ENCODE data around the gene GOLGA7B.

GRCh38 chr10:97814996-97815395 lies 34.6 kb upstream of the GOLGA7B start:
- TF ChIP-seq POLR2AphosphoS5 (IDR thresholded peaks at IDR 0.05) (no peak), CTCF (IDR thresholded peaks at IDR 0.05) (no peak), POLR2A (IDR thresholded peaks at IDR 0.05) (no peak)

Data from upper lobe of left lung (tissue), 4 donors.